HCT116 (cell line): Measurements from ENCODE around the gene IGF2R. TPM values are rescaled to one million over a fixed set of nuclear protein-coding genes. Genes with fewer than 3 reads are reported as not detected.

Experiments used
- ATAC-seq: fragments of 200-7000 bp; cut with Tn5 transposase; 2 replicates; pipeline ENCODE4 v1.9.1; 2020; ENCODE audit warnings: mild to moderate bottlenecking, moderate library complexity
- BruUV-seq: library from RNA; stranded (reverse); fragments of 400-500 nt; replicated peaks from 2 replicates; lab custom pipeline; 2021; lab: Mats Ljungman, UMichigan
- CTCF ChIA-PET: fragments of 300-600 bp; sonication (Branson Sonifier 250); formaldehyde crosslinking; loops from one replicate; lab custom pipeline; 2021; ENCODE audit warnings: antibody characterized with exemption; lab: Charles Lee
- POLR2A ChIA-PET: fragments of 300-600, 350-600 bp; sonication (Branson Sonifier 250); formaldehyde crosslinking; loops from one replicate; lab custom pipeline; 2021; ENCODE audit warnings: antibody characterized with exemption; lab: Charles Lee
- RAD21 ChIA-PET, 2 experiments: fragments of 300-600 bp; sonication (Branson Sonifier 250); formaldehyde crosslinking; loops; one replicate each; lab custom pipeline; 2023; ENCODE audit warnings: low total read pairs in 2 of 2; ENCODE audit not compliant: uncharacterized antibody in 2 of 2, unreplicated experiment in 2 of 2, low non-redundant PET in 1 of 2; lab: Charles Lee
- DNase-seq: peaks from one replicate; pipeline ENCODE4 v3.0.0-alpha.2; 2010; ENCODE audit warnings: low read depth, low spot score
- H2AFZ ChIP-seq: fragments of 200-600 bp; shearing (Covaris generic), sonication (generic); 2 replicates; pipeline ENCODE4 v1.6.1; 2017; ENCODE audit warnings: low read depth, mixed run types, mixed read lengths, antibody characterized with exemption, low read length; ENCODE audit not compliant: poor library complexity, severe bottlenecking
- H3K27ac ChIP-seq: 2 replicates; pipeline ENCODE4 v1.5.1; 2012; ENCODE audit warnings: low read depth, low read length
- H3K27me3 ChIP-seq: fragments of 200-600 bp; sonication (generic); 2 replicates; pipeline ENCODE4 v1.6.1; 2016; ENCODE audit warnings: mixed run types, low read length, mixed read lengths; ENCODE audit not compliant: insufficient read depth
- H3K36me3 ChIP-seq, 2 experiments: fragments of 200-500 bp in 1 of 2; fragments of 200-600 bp in 1 of 2; sonication (Bioruptor generic) in 1 of 2; sonication (generic) in 1 of 2; 2 replicates each; pipeline versions ENCODE4 v1.5.1 to v1.6.1; 2014 to 2016; ENCODE audit warnings: low read length in 2 of 2, inconsistent platforms in 1 of 2, mixed read lengths in 1 of 2, mixed run types in 1 of 2; ENCODE audit not compliant: insufficient read depth in 2 of 2, control insufficient read depth in 1 of 2
- H3K4me1 ChIP-seq, 2 experiments: fragments of 200-600 bp in 1 of 2; sonication (generic) in 1 of 2; 2 replicates each; pipeline versions ENCODE4 v1.5.1 to v1.6.1; 2012 to 2017; ENCODE audit warnings: low read length in 2 of 2, inconsistent platforms in 1 of 2, mild to moderate bottlenecking in 1 of 2, mixed read lengths in 1 of 2, mixed run types in 1 of 2, moderate library complexity in 1 of 2; ENCODE audit not compliant: insufficient read depth in 2 of 2, control insufficient read depth in 1 of 2
- H3K4me2 ChIP-seq: fragments of 200-600 bp; sonication (generic); 2 replicates; pipeline ENCODE4 v1.6.1; 2017; ENCODE audit warnings: mixed run types, low read length, mixed read lengths
- H3K4me3 ChIP-seq, 2 experiments: fragments of 200-600 bp in 1 of 2; sonication (generic) in 1 of 2; replicated peaks in 1 of 2; 2 replicates each; pipeline ENCODE4 v1.5.1; 2011 to 2016; ENCODE audit warnings: low read length in 2 of 2, control low read depth in 1 of 2, low read depth in 1 of 2, mild to moderate bottlenecking in 1 of 2, mixed read lengths in 1 of 2, mixed run types in 1 of 2
- H3K79me2 ChIP-seq: fragments of 200-600 bp; sonication (generic); 2 replicates; pipeline ENCODE4 v1.6.1; 2017; ENCODE audit warnings: mild to moderate bottlenecking, mixed run types, low read length, moderate library complexity, mixed read lengths; ENCODE audit not compliant: insufficient read depth
- H3K9ac ChIP-seq: fragments of 200-600 bp; sonication (generic); 2 replicates; pipeline ENCODE4 v1.6.1; 2016; ENCODE audit warnings: low read length, mixed read lengths
- H3K9me2 ChIP-seq: fragments of 200-600 bp; sonication (generic), shearing (Covaris generic); 2 replicates; pipeline ENCODE4 v1.6.1; 2017; ENCODE audit warnings: mixed run types, mild to moderate bottlenecking, moderate library complexity; ENCODE audit not compliant: insufficient read depth
- H3K9me3 ChIP-seq, 2 experiments: fragments of 200-500 bp in 1 of 2; fragments of 200-600 bp in 1 of 2; sonication (Bioruptor generic) in 1 of 2; sonication (generic) in 1 of 2; 2 replicates each; pipeline ENCODE4 v1.6.1; 2014 to 2017; ENCODE audit warnings: low read length in 2 of 2, mixed read lengths in 2 of 2, inconsistent platforms in 1 of 2, low read depth in 1 of 2, mild to moderate bottlenecking in 1 of 2, mixed run types in 1 of 2, moderate library complexity in 1 of 2; ENCODE audit not compliant: control insufficient read depth in 1 of 2, insufficient read depth in 1 of 2
- H4K20me1 ChIP-seq: fragments of 200-600 bp; sonication (generic), shearing (Covaris generic); 2 replicates; pipeline ENCODE4 v1.6.1; 2017; ENCODE audit warnings: mixed run types, mild to moderate bottlenecking, moderate library complexity; ENCODE audit not compliant: insufficient read depth
- ATF3 ChIP-seq: IDR thresholded peaks from 2 replicates; pipeline ENCODE4 v1.6.1; 2012
- CBX3 ChIP-seq: IDR thresholded peaks from 2 replicates; pipeline ENCODE4 v1.6.1; 2012; ENCODE audit warnings: low read depth
- CEBPB ChIP-seq: IDR thresholded peaks from 2 replicates; pipeline ENCODE4 v1.6.1; 2012; ENCODE audit warnings: low read depth
- CTCF ChIP-seq, 3 experiments: fragments of 200-600 bp in 1 of 3; sonication (generic) in 1 of 3; IDR thresholded peaks in 2 of 3; conservative IDR thresholded peaks in 1 of 3; 2 replicates each; pipeline ENCODE4 v1.5.1; 2012 to 2017; ENCODE audit warnings: low read depth in 2 of 3, low read length in 2 of 3, antibody characterized with exemption in 1 of 3, borderline replicate concordance in 1 of 3, control low read depth in 1 of 3, mild to moderate bottlenecking in 1 of 3, mixed read lengths in 1 of 3, mixed run types in 1 of 3, moderate library complexity in 1 of 3; ENCODE audit not compliant: insufficient read depth in 1 of 3
- EZH2phosphoT487 ChIP-seq: fragments of 200-600 bp; IDR thresholded peaks from 2 replicates; pipeline ENCODE4 v1.6.1; 2018; ENCODE audit warnings: antibody characterized with exemption, borderline replicate concordance
- FOSL1 ChIP-seq: IDR thresholded peaks from 2 replicates; pipeline ENCODE4 v1.6.1; 2012; ENCODE audit warnings: low read depth
- JUND ChIP-seq: IDR thresholded peaks from 2 replicates; pipeline ENCODE4 v1.6.1; 2012
- POLR2A ChIP-seq: IDR thresholded peaks from 2 replicates; pipeline ENCODE4 v1.7.0; 2011; ENCODE audit warnings: borderline replicate concordance; ENCODE audit not compliant: insufficient read depth, insufficient read length; ENCODE audit errors: extremely low read depth
- POLR2AphosphoS5 ChIP-seq: IDR thresholded peaks from 2 replicates; pipeline ENCODE4 v1.6.1; 2011; ENCODE audit warnings: mild to moderate bottlenecking, low read depth, low read length, moderate library complexity
- REST ChIP-seq: IDR thresholded peaks from 2 replicates; pipeline ENCODE4 v1.6.1; 2012; ENCODE audit warnings: low read depth
- SIN3A ChIP-seq: IDR thresholded peaks from 2 replicates; pipeline ENCODE4 v1.6.1; 2012; ENCODE audit warnings: low read depth
- SP1 ChIP-seq: IDR thresholded peaks from 2 replicates; pipeline ENCODE4 v1.6.1; 2012; ENCODE audit warnings: low read depth
- SRF ChIP-seq: IDR thresholded peaks from 2 replicates; pipeline ENCODE4 v1.6.1; 2012; ENCODE audit warnings: low read depth
- TCF7L2 ChIP-seq: IDR thresholded peaks from 2 replicates; pipeline ENCODE4 v1.7.0; 2011; ENCODE audit warnings: borderline replicate concordance, inconsistent platforms; ENCODE audit not compliant: insufficient read depth, insufficient read length; ENCODE audit errors: extremely low read depth
- ZBTB33 ChIP-seq: IDR thresholded peaks from 2 replicates; pipeline ENCODE4 v1.6.1; 2011; ENCODE audit warnings: mild to moderate bottlenecking, low read length, moderate library complexity; ENCODE audit not compliant: insufficient replicate concordance; ENCODE audit errors: extremely low read depth
- ZNF274 ChIP-seq: fragments of 200-500 bp; sonication (Bioruptor generic); IDR thresholded peaks from 2 replicates; pipeline ENCODE4 v1.6.1; 2014; ENCODE audit warnings: mild to moderate bottlenecking, low read depth, low read length, inconsistent platforms
- intact Hi-C: fragments of 100-400 bp; cut with micrococcal nuclease; formaldehyde crosslinking; loops from 2 replicates; pipeline ENCODE4 v1.10.0; 2022
- total RNA-seq: library from RNA; stranded (reverse); gene quantifications from one replicate; pipeline ENCODE4 v1.2.1, GENCODE V29; 2021; ENCODE audit not compliant: unreplicated experiment

Gene IGF2R
- total RNA-seq, 1 experiment from 2014 or later = 37.0 TPM

GRCh38 chr6:160035693-160036330 is 66.9 kb downstream of the IGF2R start:
- H3K9me2 ChIP-seq = no peaks in the 10 kb centered on the region
- TF ChIP-seq SRF (no peak), CEBPB (no peak), ATF3 (no peak), SP1 (no peak), CBX3 (no peak), REST (no peak), POLR2A (no peak), ZNF274 (no peak), ZBTB33 (no peak), JUND (no peak), CTCF (IDR thresholded peaks at IDR 0.05 in 2 of 3, conservative IDR thresholded peaks at IDR 0.05 in 1 of 3; ENCODE audit: borderline replicate concordance in 1 of 3, insufficient read depth in 1 of 3, low read depth in 2 of 3, low read length in 2 of 3) (no peak), POLR2AphosphoS5 (no peak), SIN3A (no peak), FOSL1 (no peak), TCF7L2 (no peak), EZH2phosphoT487 (no peak)
- no peaks in the 10 kb centered on the region for H4K20me1 ChIP-seq
- DNase-seq (no peak), ATAC-seq (no peak)
- no peak overlapping the region for H3K4me2 ChIP-seq
- H3K36me3 ChIP-seq = peaks cover 0 to 17% of the 10 kb centered on the region in 2 experiments; a peak in 2 of 4 replicates
- RAD21 ChIA-PET = no interaction called here
- H3K79me2 ChIP-seq = no peaks in the 10 kb centered on the region
- H3K27me3 ChIP-seq = no peaks in the 10 kb centered on the region
- POLR2A ChIA-PET = no interaction called here
- intact Hi-C loops = no loop called here
- no peaks in the 10 kb centered on the region for H3K9me3 ChIP-seq
- H3K9ac ChIP-seq = no peak overlapping the region
- no peaks in the 10 kb centered on the region for H3K4me1 ChIP-seq
- H3K27ac ChIP-seq = no peak overlapping the region
- no TSS peak for BruUV-seq
- CTCF ChIA-PET = no interaction called here
- H3K4me3 ChIP-seq = no peak overlapping the region
- H2AFZ ChIP-seq = no peak overlapping the region
